HG03575 (cell line): ENCODE results near the gene HIRA.

ENCODE experiments used
- ATAC-seq: cut with Tn5 transposase; IDR thresholded peaks from one replicate; pipeline ENCODE4 v1.9.1; 2021; ENCODE audit not compliant: unreplicated experiment, insufficient number of reproducible peaks, low FRiP score; ENCODE audit errors: extremely low read depth

Gene HIRA

GRCh38 chr22:19303785-19304184 lies 127.7 kb downstream of the HIRA start:
- ATAC-seq = no peak

- no peak for ATAC-seq
Observed at GRCh38 chr22:19295733-19296132, 135.8 kb downstream of the HIRA start.

- ATAC-seq = no peak
Observed at GRCh38 chr22:19292458-19293230, 138.9 kb downstream of the HIRA start.

GRCh38 chr22:19291580-19292457 lies 139.7 kb downstream of the HIRA start, which contains the start of gene CLTCL1:
Gene CLTCL1 (minus strand): TSS chr22:19291719. CDS start chr22:19291641, 78 bp downstream.
- no peak for ATAC-seq

- no peak for ATAC-seq
Observed at GRCh38 chr22:19291218-19291579, 140.3 kb downstream of the HIRA start.

DNA sequence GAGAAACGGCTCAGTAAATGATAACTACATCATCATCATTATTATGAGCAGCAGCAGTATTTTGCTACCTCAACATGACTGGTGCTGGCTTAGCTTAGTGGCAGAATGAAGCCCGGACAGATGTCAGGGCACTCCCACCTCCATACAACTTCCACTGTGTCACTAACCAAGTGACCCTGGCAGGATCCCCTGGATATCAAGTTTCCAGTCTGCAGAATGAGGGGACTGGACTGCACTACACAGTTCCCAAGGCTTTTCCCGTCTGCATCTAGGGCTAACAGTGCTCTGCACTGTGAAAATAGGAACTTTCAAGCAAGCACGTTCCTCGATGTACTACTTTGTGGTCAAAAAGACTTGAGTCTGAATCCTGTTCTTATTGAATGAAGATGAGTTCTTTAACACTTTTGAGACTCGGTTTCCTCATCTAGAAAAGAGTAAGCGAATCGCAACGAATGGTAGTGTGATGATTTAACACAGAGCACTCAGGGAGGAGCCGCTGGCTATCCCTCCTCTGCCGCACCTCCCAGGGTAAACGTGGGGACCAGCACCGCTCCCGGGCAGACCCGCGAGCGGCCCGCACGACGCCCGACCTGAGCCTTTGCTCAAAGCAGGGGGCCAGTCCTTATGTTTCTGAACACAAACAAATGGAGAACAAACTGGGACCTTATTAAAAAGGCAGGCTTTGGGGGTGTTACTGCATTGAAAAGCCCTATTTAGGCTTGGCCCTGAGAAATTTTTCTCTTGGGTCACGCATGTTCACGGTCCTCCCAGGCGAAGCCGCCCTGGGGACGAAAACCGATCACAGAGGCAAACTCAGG lies 140.9 kb downstream of the HIRA start:
- ATAC-seq = no peak

DNA sequence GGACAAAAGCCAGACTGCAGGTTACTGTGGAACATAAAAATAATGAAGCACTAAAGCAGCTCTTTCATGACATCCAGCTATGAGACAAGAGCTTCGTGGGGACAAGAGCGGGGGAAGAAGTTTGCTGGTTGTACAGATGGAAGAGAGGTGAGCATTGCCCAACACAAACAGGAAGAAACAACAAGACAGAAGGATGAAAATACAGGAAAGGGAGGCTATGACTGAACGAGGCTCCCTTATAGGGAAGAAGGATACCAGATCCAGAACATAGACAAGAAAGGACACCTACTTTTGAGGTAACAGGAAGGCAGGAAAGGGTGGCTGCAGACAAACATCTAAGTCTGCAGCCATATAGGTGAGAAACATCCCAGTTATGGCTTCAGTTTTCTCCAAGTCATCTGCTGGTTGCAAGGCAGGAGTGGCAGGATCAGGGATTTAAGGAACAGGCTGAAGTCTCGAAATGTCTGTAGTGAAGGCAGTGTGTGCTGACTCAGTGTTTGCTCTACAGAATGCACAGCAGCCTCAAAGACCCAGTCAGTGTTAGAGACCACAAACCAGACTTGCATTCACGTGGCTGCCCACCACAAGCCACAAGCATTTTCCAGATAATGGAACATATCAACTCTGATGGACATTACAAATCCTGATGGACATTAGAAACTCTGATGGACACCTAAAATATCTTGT lies 141.9 kb downstream of the HIRA start:
- no peak for ATAC-seq

GRCh38 chr22:19287889-19288288 lies 143.6 kb downstream of the HIRA start:
- ATAC-seq = no peak

DNA sequence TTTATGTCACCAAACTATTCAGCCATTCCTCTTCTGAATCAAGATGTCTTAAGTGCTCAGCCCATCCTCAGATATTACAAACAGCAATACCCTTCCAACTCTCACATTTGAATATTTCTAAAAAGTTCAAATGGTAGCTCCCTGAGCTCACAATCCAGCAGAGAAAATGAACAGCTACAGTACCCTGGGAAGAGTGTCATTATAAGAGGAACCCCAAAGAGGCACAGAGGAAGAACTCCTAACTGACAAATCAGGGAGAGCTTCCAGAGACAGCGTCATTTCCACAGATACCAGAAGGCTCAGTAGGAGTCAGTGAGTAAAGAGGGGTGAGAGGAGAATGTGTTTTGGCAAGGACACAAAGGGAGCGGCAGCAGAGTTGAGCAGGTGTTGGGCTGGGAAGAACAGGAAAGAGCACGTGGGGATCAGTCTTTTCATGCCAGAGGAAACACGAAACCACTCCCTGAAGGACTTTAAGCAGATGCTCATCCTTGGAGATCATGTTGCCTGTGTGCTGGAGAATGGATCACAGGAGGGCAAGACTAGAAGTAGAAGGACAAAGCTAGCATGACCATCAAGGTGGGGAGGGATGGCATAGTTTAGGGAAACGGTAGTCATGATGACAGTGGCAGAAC lies 144.3 kb downstream of the HIRA start:
- no peak for ATAC-seq

- ATAC-seq = no peak
Observed at GRCh38 chr22:19285831-19286230, 145.7 kb downstream of the HIRA start.
